Measurements from ENCODE around the gene ADGRG4.

Gene ADGRG4

GRCh38 chrX:136395271-136395670 lies 94.5 kb downstream of the ADGRG4 start:
- Histone ChIP-seq H3K27me3 (ENCODE audit: insufficient read depth, low read length, poor library complexity, severe bottlenecking) (no peaks in the 10 kb centered on the region), H3F3A (ENCODE audit: low read depth) (no peaks in the 10 kb centered on the region), H3K9ac (ENCODE audit: low read depth, low read length, poor library complexity, severe bottlenecking) (no peak overlapping the region), H3K9me2 (replicated peaks; ENCODE audit: low read depth, low read length) (no peaks in the 10 kb centered on the region), H3K79me2 (ENCODE audit: insufficient read depth, low read length) (no peaks in the 10 kb centered on the region), H3K9me3 (ENCODE audit: insufficient read depth, low read depth, low read length) (no peaks in the 10 kb centered on the region), H2AFZ (ENCODE audit: low read length) (no peak overlapping the region), H4K20me1 (ENCODE audit: insufficient read depth, low read length, poor library complexity, severe bottlenecking) (no peaks in the 10 kb centered on the region), H3K4me1 (ENCODE audit: insufficient read depth, low read length, poor library complexity, severe bottlenecking) (no peaks in the 10 kb centered on the region), H3K4me3 (ENCODE audit: low read length, poor library complexity, severe bottlenecking) (no peak overlapping the region), H3K36me3 (ENCODE audit: insufficient read depth, low read length) (no peaks in the 10 kb centered on the region), H3K4me2 (ENCODE audit: low read depth, low read length, poor library complexity, severe bottlenecking) (no peak overlapping the region)
- TF ChIP-seq CTCF (conservative IDR thresholded peaks at IDR 0.05; ENCODE audit: low read length) = no peak
- no peak for TF ChIP-seq EZH2phosphoT487 (IDR thresholded peaks at IDR 0.05; ENCODE audit: borderline replicate concordance)

- Histone ChIP-seq H3K4me1 (ENCODE audit: insufficient read depth, low read length, poor library complexity, severe bottlenecking) (no peaks in the 10 kb centered on the region), H3K9me3 (ENCODE audit: insufficient read depth, low read depth, low read length) (no peaks in the 10 kb centered on the region), H3K9me2 (replicated peaks; ENCODE audit: low read depth, low read length) (no peaks in the 10 kb centered on the region), H4K20me1 (ENCODE audit: insufficient read depth, low read length, poor library complexity, severe bottlenecking) (no peaks in the 10 kb centered on the region), H3K4me2 (ENCODE audit: low read depth, low read length, poor library complexity, severe bottlenecking) (no peak overlapping the region), H3K4me3 (ENCODE audit: low read length, poor library complexity, severe bottlenecking) (no peak overlapping the region), H3K27me3 (ENCODE audit: insufficient read depth, low read length, poor library complexity, severe bottlenecking) (no peaks in the 10 kb centered on the region), H3K9ac (ENCODE audit: low read depth, low read length, poor library complexity, severe bottlenecking) (no peak overlapping the region), H3F3A (ENCODE audit: low read depth) (no peaks in the 10 kb centered on the region), H3K36me3 (ENCODE audit: insufficient read depth, low read length) (no peaks in the 10 kb centered on the region), H3K79me2 (ENCODE audit: insufficient read depth, low read length) (no peaks in the 10 kb centered on the region), H2AFZ (ENCODE audit: low read length) (no peak overlapping the region)
- no peak for TF ChIP-seq EZH2phosphoT487 (IDR thresholded peaks at IDR 0.05; ENCODE audit: borderline replicate concordance)
- TF ChIP-seq CTCF (conservative IDR thresholded peaks at IDR 0.05; ENCODE audit: low read length) = no peak
Measured at GRCh38 chrX:136397001-136397400, 96.2 kb downstream of the ADGRG4 start.

GRCh38 chrX:136405126-136405525 lies 104.4 kb downstream of the ADGRG4 start:
- Histone ChIP-seq H3F3A (ENCODE audit: low read depth) (no peaks in the 10 kb centered on the region), H3K79me2 (ENCODE audit: insufficient read depth, low read length) (no peaks in the 10 kb centered on the region), H3K4me1 (ENCODE audit: insufficient read depth, low read length, poor library complexity, severe bottlenecking) (no peaks in the 10 kb centered on the region), H3K9me2 (replicated peaks; ENCODE audit: low read depth, low read length) (no peaks in the 10 kb centered on the region), H3K36me3 (ENCODE audit: insufficient read depth, low read length) (no peaks in the 10 kb centered on the region), H3K4me3 (ENCODE audit: low read length, poor library complexity, severe bottlenecking) (no peak overlapping the region), H4K20me1 (ENCODE audit: insufficient read depth, low read length, poor library complexity, severe bottlenecking) (no peaks in the 10 kb centered on the region), H3K9ac (ENCODE audit: low read depth, low read length, poor library complexity, severe bottlenecking) (no peak overlapping the region), H3K4me2 (ENCODE audit: low read depth, low read length, poor library complexity, severe bottlenecking) (no peak overlapping the region), H3K9me3 (ENCODE audit: insufficient read depth, low read depth, low read length) (no peaks in the 10 kb centered on the region), H2AFZ (ENCODE audit: low read length) (no peak overlapping the region), H3K27me3 (ENCODE audit: insufficient read depth, low read length, poor library complexity, severe bottlenecking) (no peaks in the 10 kb centered on the region)
- TF ChIP-seq CTCF (conservative IDR thresholded peaks at IDR 0.05; ENCODE audit: low read length) = no peak
- no peak for TF ChIP-seq EZH2phosphoT487 (IDR thresholded peaks at IDR 0.05; ENCODE audit: borderline replicate concordance)

Measured in Loucy (cell line).